ENCODE measurements around the gene LEAP2. TPM values are rescaled to one million over a fixed set of nuclear protein-coding genes. Genes with fewer than 3 reads are reported as not detected.

LEAP2 gene
- polyA plus RNA-seq, 1 experiment = 0.31 TPM

DNA sequence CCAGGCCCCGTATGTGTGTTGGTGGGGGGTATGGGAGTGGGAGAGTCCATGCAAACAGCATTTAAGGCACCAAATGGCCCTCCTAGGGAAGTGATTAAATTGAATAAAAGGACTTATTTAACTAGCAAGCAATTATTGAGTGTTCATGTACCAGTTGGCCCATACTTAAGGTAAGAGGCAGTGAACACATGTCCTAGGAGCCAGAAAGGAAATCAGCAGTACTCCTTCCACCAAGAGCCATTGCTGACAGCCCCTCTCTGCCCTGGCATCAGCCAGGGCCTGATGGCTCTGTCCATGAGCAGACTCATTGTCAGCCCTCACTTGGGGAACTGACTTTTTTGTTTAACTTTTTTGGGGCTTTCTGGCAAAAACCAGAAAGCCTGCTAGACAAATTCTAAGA is 32.6 kb upstream of the LEAP2 start:
- CTCF ChIA-PET = interaction anchor here (1.2 kb wide), 1 partner anchor 20 kb away, joined by 5 read pairs; no protein-coding TSS in a partner anchor
- POLR2A ChIA-PET = no interaction called here
- DNase-seq (ENCODE audit: low read depth) = no peak
- H3K4me3 ChIP-seq (ENCODE audit: low read depth, low read length) = no peak overlapping the region
- no peaks in the 10 kb centered on the region for H3K36me3 ChIP-seq (ENCODE audit: control insufficient read depth, insufficient read depth, low read length)
- no peak for TF ChIP-seq CTCF (IDR thresholded peaks at IDR 0.05; ENCODE audit: insufficient read depth, low read depth, low read length)
- no peaks in the 10 kb centered on the region; the same call in 1 of the 2 replicates for H3K27me3 ChIP-seq (ENCODE audit: control insufficient read depth, insufficient read depth, low read length)

GRCh38 chr5:132841305-132841704 is 32.2 kb upstream of the LEAP2 start:
- ChIA-PET POLR2A (no interaction called here), CTCF (no interaction called here)
- Histone ChIP-seq H3K4me3 (ENCODE audit: low read depth, low read length) (no peak overlapping the region), H3K27me3 (ENCODE audit: control insufficient read depth, insufficient read depth, low read length) (no peaks in the 10 kb centered on the region; the same call in 1 of the 2 replicates), H3K36me3 (ENCODE audit: control insufficient read depth, insufficient read depth, low read length) (no peaks in the 10 kb centered on the region)
- TF ChIP-seq CTCF (IDR thresholded peaks at IDR 0.05; ENCODE audit: insufficient read depth, low read depth, low read length) = no peak
- no peak for DNase-seq (ENCODE audit: low read depth)

GRCh38 chr5:132848270-132848669 is 25.2 kb upstream of the LEAP2 start:
- ChIA-PET POLR2A (no interaction called here), CTCF (interaction anchor here (1.0 to 2.6 kb wide), 3 partner anchors 16 to 18 kb away, joined by 4 to 13 read pairs (median 4); partner anchors contain the start of genes GDF9, SHROOM1 and UQCRQ)
- TF ChIP-seq CTCF (IDR thresholded peaks at IDR 0.05; ENCODE audit: insufficient read depth, low read depth, low read length) = no peak
- DNase-seq (ENCODE audit: low read depth) = no peak
- Histone ChIP-seq H3K36me3 (ENCODE audit: control insufficient read depth, insufficient read depth, low read length) (no peaks in the 10 kb centered on the region), H3K27me3 (ENCODE audit: control insufficient read depth, insufficient read depth, low read length) (no peaks in the 10 kb centered on the region), H3K4me3 (ENCODE audit: low read depth, low read length) (no peak overlapping the region)

- ChIA-PET POLR2A (no interaction called here), CTCF (interaction anchor here (0.6 to 2.6 kb wide), 6 partner anchors 10 to 301 kb away, joined by 4 to 13 read pairs (median 4); partner anchors contain the start of genes GDF9, SHROOM1 and UQCRQ)
- TF ChIP-seq CTCF (IDR thresholded peaks at IDR 0.05; ENCODE audit: insufficient read depth, low read depth, low read length) = no peak
- Histone ChIP-seq H3K4me3 (ENCODE audit: low read depth, low read length) (no peak overlapping the region), H3K27me3 (ENCODE audit: control insufficient read depth, insufficient read depth, low read length) (no peaks in the 10 kb centered on the region), H3K36me3 (ENCODE audit: control insufficient read depth, insufficient read depth, low read length) (no peaks in the 10 kb centered on the region)
- DNase-seq (ENCODE audit: low read depth) = no peak
Measured at GRCh38 chr5:132849347-132849746, 24.1 kb upstream of the LEAP2 start.

GRCh38 chr5:132850066-132850465 is 23.4 kb upstream of the LEAP2 start:
- Histone ChIP-seq H3K36me3 (ENCODE audit: control insufficient read depth, insufficient read depth, low read length) (no peaks in the 10 kb centered on the region), H3K4me3 (ENCODE audit: low read depth, low read length) (no peak overlapping the region), H3K27me3 (ENCODE audit: control insufficient read depth, insufficient read depth, low read length) (no peaks in the 10 kb centered on the region)
- no peak for DNase-seq (ENCODE audit: low read depth)
- CTCF ChIA-PET = interaction anchor here (1.3 to 2.6 kb wide), 4 partner anchors 9 to 30 kb away, joined by 5 to 13 read pairs (median 5); partner anchors contain the start of genes GDF9, SHROOM1 and UQCRQ
- no peak for TF ChIP-seq CTCF (IDR thresholded peaks at IDR 0.05; ENCODE audit: insufficient read depth, low read depth, low read length)
- POLR2A ChIA-PET = no interaction called here

All from BJ (cell line).